ENCODE measurements around the gene ANKRD33.

DNA sequence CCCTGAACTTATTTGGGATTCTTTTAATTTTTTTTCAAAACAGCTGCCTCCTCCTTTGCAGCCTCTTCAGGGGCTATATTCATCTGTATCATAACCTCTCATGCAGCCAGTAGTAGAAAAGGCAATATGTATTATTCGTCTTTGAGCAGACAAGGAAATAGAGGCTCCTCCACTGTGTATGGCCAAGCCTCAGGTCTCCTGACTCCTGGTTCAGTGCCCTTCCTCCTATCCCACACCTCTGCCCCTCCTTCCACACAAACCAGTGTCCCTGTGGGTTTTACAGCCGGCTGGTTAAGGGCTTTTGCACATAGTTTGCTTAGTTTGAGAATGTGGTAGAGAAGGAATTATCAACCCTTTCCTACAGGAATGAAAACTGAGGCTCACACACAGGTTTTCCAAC, 10.6 kb downstream of the ANKRD33 start:
- TF ChIP-seq POLR2AphosphoS5 (IDR thresholded peaks at IDR 0.05; ENCODE audit: low read depth) (no peak), ZNF331 (CRISPR knock-in tag; IDR thresholded peaks at IDR 0.05; ENCODE audit: low read depth) (no peak), NANOG (IDR thresholded peaks at IDR 0.05; ENCODE audit: borderline replicate concordance) (no peak)
- TF ChIP-seq, protein P1, sequence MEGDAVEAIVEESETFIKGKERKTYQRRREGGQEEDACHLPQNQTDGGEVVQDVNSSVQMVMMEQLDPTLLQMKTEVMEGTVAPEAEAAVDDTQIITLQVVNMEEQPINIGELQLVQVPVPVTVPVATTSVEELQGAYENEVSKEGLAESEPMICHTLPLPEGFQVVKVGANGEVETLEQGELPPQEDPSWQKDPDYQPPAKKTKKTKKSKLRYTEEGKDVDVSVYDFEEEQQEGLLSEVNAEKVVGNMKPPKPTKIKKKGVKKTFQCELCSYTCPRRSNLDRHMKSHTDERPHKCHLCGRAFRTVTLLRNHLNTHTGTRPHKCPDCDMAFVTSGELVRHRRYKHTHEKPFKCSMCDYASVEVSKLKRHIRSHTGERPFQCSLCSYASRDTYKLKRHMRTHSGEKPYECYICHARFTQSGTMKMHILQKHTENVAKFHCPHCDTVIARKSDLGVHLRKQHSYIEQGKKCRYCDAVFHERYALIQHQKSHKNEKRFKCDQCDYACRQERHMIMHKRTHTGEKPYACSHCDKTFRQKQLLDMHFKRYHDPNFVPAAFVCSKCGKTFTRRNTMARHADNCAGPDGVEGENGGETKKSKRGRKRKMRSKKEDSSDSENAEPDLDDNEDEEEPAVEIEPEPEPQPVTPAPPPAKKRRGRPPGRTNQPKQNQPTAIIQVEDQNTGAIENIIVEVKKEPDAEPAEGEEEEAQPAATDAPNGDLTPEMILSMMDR (conservative IDR thresholded peaks at IDR 0.05; ENCODE audit: low read depth in 2 of 2) = no peak
